ENCODE data around the gene PPP2R5C. TPM values are rescaled to one million over a fixed set of nuclear protein-coding genes. Genes with fewer than 3 reads are reported as not detected.

Gene PPP2R5C
- total RNA-seq, 1 experiment from 2014 or later = 89.9 TPM

DNA sequence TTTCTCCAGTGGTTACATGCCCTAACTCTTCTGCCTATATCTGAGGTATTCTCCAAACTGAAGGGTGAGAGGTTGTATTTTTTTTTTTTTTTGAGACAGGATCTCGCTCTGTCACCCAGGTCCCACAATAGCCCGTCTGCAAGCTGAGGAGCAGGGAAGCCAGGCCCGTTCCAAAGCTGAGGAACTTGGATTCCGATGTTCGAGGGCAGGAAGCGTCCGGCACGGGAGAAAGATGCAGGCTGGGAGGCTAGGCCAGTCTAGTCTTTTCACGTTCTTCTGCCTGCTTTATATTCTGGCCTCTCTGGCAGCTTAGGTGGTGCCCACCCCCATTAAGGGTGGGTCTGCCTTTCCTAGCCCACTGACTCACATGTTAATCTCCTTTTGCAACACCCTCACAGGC lies 135.8 kb downstream of the PPP2R5C start:
- H3K27ac Mint-ChIP-seq = no peak overlapping the region
- CTCF ChIA-PET = no interaction called here
- no peak overlapping the region for H3K4me3 Mint-ChIP-seq
- no peaks in the 10 kb centered on the region for H3K9me3 Mint-ChIP-seq
- no peaks in the 10 kb centered on the region for H3K27me3 Mint-ChIP-seq (ENCODE audit: low read depth)
- DNase-seq (ENCODE audit: low spot score) = no peak
- TF ChIP-seq TCF7 (CRISPR knock-in tag; IDR thresholded peaks at IDR 0.05; ENCODE audit: low read depth) = no peak
- TF ChIP-seq, protein P1, sequence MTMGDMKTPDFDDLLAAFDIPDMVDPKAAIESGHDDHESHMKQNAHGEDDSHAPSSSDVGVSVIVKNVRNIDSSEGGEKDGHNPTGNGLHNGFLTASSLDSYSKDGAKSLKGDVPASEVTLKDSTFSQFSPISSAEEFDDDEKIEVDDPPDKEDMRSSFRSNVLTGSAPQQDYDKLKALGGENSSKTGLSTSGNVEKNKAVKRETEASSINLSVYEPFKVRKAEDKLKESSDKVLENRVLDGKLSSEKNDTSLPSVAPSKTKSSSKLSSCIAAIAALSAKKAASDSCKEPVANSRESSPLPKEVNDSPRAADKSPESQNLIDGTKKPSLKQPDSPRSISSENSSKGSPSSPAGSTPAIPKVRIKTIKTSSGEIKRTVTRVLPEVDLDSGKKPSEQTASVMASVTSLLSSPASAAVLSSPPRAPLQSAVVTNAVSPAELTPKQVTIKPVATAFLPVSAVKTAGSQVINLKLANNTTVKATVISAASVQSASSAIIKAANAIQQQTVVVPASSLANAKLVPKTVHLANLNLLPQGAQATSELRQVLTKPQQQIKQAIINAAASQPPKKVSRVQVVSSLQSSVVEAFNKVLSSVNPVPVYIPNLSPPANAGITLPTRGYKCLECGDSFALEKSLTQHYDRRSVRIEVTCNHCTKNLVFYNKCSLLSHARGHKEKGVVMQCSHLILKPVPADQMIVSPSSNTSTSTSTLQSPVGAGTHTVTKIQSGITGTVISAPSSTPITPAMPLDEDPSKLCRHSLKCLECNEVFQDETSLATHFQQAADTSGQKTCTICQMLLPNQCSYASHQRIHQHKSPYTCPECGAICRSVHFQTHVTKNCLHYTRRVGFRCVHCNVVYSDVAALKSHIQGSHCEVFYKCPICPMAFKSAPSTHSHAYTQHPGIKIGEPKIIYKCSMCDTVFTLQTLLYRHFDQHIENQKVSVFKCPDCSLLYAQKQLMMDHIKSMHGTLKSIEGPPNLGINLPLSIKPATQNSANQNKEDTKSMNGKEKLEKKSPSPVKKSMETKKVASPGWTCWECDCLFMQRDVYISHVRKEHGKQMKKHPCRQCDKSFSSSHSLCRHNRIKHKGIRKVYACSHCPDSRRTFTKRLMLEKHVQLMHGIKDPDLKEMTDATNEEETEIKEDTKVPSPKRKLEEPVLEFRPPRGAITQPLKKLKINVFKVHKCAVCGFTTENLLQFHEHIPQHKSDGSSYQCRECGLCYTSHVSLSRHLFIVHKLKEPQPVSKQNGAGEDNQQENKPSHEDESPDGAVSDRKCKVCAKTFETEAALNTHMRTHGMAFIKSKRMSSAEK (CRISPR knock-in tag; IDR thresholded peaks at IDR 0.05; ENCODE audit: borderline replicate concordance) = no peak
- TF ChIP-seq ESRRA (CRISPR knock-in tag; IDR thresholded peaks at IDR 0.05; ENCODE audit: borderline replicate concordance) = no peak
- TF ChIP-seq, protein P2, sequence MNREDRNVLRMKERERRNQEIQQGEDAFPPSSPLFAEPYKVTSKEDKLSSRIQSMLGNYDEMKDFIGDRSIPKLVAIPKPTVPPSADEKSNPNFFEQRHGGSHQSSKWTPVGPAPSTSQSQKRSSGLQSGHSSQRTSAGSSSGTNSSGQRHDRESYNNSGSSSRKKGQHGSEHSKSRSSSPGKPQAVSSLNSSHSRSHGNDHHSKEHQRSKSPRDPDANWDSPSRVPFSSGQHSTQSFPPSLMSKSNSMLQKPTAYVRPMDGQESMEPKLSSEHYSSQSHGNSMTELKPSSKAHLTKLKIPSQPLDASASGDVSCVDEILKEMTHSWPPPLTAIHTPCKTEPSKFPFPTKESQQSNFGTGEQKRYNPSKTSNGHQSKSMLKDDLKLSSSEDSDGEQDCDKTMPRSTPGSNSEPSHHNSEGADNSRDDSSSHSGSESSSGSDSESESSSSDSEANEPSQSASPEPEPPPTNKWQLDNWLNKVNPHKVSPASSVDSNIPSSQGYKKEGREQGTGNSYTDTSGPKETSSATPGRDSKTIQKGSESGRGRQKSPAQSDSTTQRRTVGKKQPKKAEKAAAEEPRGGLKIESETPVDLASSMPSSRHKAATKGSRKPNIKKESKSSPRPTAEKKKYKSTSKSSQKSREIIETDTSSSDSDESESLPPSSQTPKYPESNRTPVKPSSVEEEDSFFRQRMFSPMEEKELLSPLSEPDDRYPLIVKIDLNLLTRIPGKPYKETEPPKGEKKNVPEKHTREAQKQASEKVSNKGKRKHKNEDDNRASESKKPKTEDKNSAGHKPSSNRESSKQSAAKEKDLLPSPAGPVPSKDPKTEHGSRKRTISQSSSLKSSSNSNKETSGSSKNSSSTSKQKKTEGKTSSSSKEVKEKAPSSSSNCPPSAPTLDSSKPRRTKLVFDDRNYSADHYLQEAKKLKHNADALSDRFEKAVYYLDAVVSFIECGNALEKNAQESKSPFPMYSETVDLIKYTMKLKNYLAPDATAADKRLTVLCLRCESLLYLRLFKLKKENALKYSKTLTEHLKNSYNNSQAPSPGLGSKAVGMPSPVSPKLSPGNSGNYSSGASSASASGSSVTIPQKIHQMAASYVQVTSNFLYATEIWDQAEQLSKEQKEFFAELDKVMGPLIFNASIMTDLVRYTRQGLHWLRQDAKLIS (CRISPR knock-in tag; IDR thresholded peaks at IDR 0.05; ENCODE audit: borderline replicate concordance) = no peak
- TF ChIP-seq, protein P3, sequence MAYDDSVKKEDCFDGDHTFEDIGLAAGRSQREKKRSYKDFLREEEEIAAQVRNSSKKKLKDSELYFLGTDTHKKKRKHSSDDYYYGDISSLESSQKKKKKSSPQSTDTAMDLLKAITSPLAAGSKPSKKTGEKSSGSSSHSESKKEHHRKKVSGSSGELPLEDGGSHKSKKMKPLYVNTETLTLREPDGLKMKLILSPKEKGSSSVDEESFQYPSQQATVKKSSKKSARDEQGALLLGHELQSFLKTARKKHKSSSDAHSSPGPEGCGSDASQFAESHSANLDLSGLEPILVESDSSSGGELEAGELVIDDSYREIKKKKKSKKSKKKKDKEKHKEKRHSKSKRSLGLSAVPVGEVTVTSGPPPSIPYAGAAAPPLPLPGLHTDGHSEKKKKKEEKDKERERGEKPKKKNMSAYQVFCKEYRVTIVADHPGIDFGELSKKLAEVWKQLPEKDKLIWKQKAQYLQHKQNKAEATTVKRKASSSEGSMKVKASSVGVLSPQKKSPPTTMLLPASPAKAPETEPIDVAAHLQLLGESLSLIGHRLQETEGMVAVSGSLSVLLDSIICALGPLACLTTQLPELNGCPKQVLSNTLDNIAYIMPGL (CRISPR knock-in tag; IDR thresholded peaks at IDR 0.05) = no peak
- no peak for TF ChIP-seq SMAD4 (CRISPR knock-in tag; IDR thresholded peaks at IDR 0.05)
- no peak for TF ChIP-seq NR2C2 (CRISPR knock-in tag; IDR thresholded peaks at IDR 0.05)
- TF ChIP-seq RELA (CRISPR knock-in tag; IDR thresholded peaks at IDR 0.05; ENCODE audit: borderline replicate concordance) = no peak
- TF ChIP-seq TEAD1 (CRISPR knock-in tag; IDR thresholded peaks at IDR 0.05) = no peak
- TF ChIP-seq ZNF396 (CRISPR knock-in tag; IDR thresholded peaks at IDR 0.05; ENCODE audit: borderline replicate concordance) = no peak
- TF ChIP-seq TP53 (CRISPR knock-in tag; IDR thresholded peaks at IDR 0.05) = no peak
- TF ChIP-seq, protein P4, sequence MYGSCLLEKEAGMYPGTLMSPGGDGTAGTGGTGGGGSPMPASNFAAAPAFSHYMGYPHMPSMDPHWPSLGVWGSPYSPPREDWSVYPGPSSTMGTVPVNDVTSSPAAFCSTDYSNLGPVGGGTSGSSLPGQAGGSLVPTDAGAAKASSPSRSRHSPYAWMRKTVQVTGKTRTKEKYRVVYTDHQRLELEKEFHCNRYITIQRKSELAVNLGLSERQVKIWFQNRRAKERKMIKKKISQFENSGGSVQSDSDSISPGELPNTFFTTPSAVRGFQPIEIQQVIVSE (CRISPR knock-in tag; IDR thresholded peaks at IDR 0.05; ENCODE audit: borderline replicate concordance) = no peak
- TF ChIP-seq JUN (CRISPR knock-in tag; IDR thresholded peaks at IDR 0.05) = no peak
- TF ChIP-seq, protein P5, sequence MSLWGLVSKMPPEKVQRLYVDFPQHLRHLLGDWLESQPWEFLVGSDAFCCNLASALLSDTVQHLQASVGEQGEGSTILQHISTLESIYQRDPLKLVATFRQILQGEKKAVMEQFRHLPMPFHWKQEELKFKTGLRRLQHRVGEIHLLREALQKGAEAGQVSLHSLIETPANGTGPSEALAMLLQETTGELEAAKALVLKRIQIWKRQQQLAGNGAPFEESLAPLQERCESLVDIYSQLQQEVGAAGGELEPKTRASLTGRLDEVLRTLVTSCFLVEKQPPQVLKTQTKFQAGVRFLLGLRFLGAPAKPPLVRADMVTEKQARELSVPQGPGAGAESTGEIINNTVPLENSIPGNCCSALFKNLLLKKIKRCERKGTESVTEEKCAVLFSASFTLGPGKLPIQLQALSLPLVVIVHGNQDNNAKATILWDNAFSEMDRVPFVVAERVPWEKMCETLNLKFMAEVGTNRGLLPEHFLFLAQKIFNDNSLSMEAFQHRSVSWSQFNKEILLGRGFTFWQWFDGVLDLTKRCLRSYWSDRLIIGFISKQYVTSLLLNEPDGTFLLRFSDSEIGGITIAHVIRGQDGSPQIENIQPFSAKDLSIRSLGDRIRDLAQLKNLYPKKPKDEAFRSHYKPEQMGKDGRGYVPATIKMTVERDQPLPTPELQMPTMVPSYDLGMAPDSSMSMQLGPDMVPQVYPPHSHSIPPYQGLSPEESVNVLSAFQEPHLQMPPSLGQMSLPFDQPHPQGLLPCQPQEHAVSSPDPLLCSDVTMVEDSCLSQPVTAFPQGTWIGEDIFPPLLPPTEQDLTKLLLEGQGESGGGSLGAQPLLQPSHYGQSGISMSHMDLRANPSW (CRISPR knock-in tag; conservative IDR thresholded peaks at IDR 0.05; ENCODE audit: low read depth) = no peak
- TF ChIP-seq, protein P6, sequence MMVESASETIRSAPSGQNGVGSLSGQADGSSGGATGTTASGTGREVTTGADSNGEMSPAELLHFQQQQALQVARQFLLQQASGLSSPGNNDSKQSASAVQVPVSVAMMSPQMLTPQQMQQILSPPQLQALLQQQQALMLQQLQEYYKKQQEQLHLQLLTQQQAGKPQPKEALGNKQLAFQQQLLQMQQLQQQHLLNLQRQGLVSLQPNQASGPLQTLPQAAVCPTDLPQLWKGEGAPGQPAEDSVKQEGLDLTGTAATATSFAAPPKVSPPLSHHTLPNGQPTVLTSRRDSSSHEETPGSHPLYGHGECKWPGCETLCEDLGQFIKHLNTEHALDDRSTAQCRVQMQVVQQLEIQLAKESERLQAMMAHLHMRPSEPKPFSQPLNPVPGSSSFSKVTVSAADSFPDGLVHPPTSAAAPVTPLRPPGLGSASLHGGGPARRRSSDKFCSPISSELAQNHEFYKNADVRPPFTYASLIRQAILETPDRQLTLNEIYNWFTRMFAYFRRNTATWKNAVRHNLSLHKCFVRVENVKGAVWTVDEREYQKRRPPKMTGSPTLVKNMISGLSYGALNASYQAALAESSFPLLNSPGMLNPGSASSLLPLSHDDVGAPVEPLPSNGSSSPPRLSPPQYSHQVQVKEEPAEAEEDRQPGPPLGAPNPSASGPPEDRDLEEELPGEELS (CRISPR knock-in tag; IDR thresholded peaks at IDR 0.05) = no peak
- TF ChIP-seq ZNF263 (CRISPR knock-in tag; IDR thresholded peaks at IDR 0.05; ENCODE audit: low read depth) = no peak
- no peak for TF ChIP-seq ZNF423 (CRISPR knock-in tag; IDR thresholded peaks at IDR 0.05)
- no peak for TF ChIP-seq CBFB (CRISPR knock-in tag; IDR thresholded peaks at IDR 0.05; ENCODE audit: low read depth)
- TF ChIP-seq EMX1 (CRISPR knock-in tag; IDR thresholded peaks at IDR 0.05) = no peak
- TF ChIP-seq NFE2L1 (CRISPR knock-in tag; IDR thresholded peaks at IDR 0.05) = no peak
- POLR2A ChIA-PET = no interaction called here
- ATAC-seq = no peak
- H3K36me3 Mint-ChIP-seq = peaks cover 51% of the 10 kb centered on the region
- H3K4me1 Mint-ChIP-seq = no peaks in the 10 kb centered on the region

All from WTC11 (cell line).